Fibroblast of lung (primary cell): ENCODE results near the gene APBB2.

ENCODE experiments used
- CTCF ChIP-seq, 2 donors: IDR thresholded peaks in 1 of 2; conservative IDR thresholded peaks in 1 of 2; 1 replicate in 1 of 2; 2 replicates in 1 of 2; pipeline ENCODE4 v1.5.1; 2011 to 2012; ENCODE audit warnings: low read length in 2 of 2, control low read depth in 1 of 2, inconsistent platforms in 1 of 2, low read depth in 1 of 2, mild to moderate bottlenecking in 1 of 2
- EZH2 ChIP-seq: IDR thresholded peaks from 2 replicates; pipeline ENCODE4 v1.5.1; 2012; ENCODE audit warnings: low read length, control low read depth, mild to moderate bottlenecking; ENCODE audit errors: missing control alignments

- TF ChIP-seq CTCF (conservative IDR thresholded peaks at IDR 0.05 in 1 of 2, IDR thresholded peaks at IDR 0.05 in 1 of 2; ENCODE audit: low read depth in 1 of 2, low read length in 2 of 2) (no peak), EZH2 (no peak)
Observed at GRCh38 chr4:40927074-40927473, 287.3 kb downstream of the APBB2 start.
